Vagina (tissue), 2 donors: ENCODE results near the gene CIAO3. TPM values are rescaled to one million over a fixed set of nuclear protein-coding genes. Genes with fewer than 3 reads are reported as not detected.

Source experiments
- DNase-seq, 2 donors: peaks; one replicate each; pipeline ENCODE4 v3.0.0-alpha.2; 2017; ENCODE audit errors: extremely low spot score in 2 of 2
- H3K27ac ChIP-seq: fragments of 200-600 bp; sonication (generic); one replicate; pipeline ENCODE4 v1.5.1; 2019
- H3K27me3 ChIP-seq: fragments of 200-600 bp; sonication (generic); one replicate; pipeline ENCODE4 v1.5.1; 2019
- H3K36me3 ChIP-seq, 2 donors: fragments of 200-600 bp; sonication (generic); one replicate each; pipeline ENCODE4 v1.5.1; 2017 to 2019
- H3K4me1 ChIP-seq: fragments of 200-600 bp; sonication (generic); one replicate; pipeline ENCODE4 v1.5.1; 2019
- H3K4me3 ChIP-seq, 2 donors: fragments of 200-600 bp; sonication (generic); 1 replicate in 1 of 2; 2 replicates in 1 of 2; pipeline ENCODE4 v1.5.1; 2016 to 2019
- H3K9me3 ChIP-seq: fragments of 200-600 bp; sonication (generic); one replicate; pipeline ENCODE4 v1.5.1; 2019
- POLR2A ChIP-seq, 2 donors: fragments of 450-650 bp; IDR thresholded peaks; one replicate each; pipeline ENCODE4 v1.6.1; 2017; ENCODE audit warnings: antibody characterized with exemption in 2 of 2, mild to moderate bottlenecking in 2 of 2, moderate library complexity in 2 of 2
- POLR2AphosphoS5 ChIP-seq, 2 donors: sonication (generic); formaldehyde crosslinking; IDR thresholded peaks; one replicate each; pipeline ENCODE4 v1.9.0; 2017; ENCODE audit warnings: antibody characterized with exemption in 2 of 2, mild to moderate bottlenecking in 2 of 2, low read depth in 1 of 2; ENCODE audit not compliant: insufficient read depth in 1 of 2
- intact Hi-C: fragments of 100-400 bp; cut with DNase I; formaldehyde crosslinking; loops from one replicate; pipeline ENCODE4 v1.15.1; 2023
- total RNA-seq: library from RNA; depleted of rRNA; stranded (reverse); fragments of >200 nt; gene quantifications from one replicate; pipeline ENCODE4 v1.2.3, GENCODE V29; 2016
- TF ChIP-seq, protein P1 (sequence below), 3 experiments: fragments of 450-650 bp in 2 of 3; fragments of 200-600 bp in 1 of 3; sonication (generic) in 1 of 3; IDR thresholded peaks; one replicate each; pipeline ENCODE4 v1.5.1; 2017 to 2019; ENCODE audit warnings: antibody characterized with exemption in 3 of 3, mild to moderate bottlenecking in 2 of 3, moderate library complexity in 2 of 3

The CIAO3 gene
- total RNA-seq, 1 donor from 2014 or later = 32.7 TPM

DNA sequence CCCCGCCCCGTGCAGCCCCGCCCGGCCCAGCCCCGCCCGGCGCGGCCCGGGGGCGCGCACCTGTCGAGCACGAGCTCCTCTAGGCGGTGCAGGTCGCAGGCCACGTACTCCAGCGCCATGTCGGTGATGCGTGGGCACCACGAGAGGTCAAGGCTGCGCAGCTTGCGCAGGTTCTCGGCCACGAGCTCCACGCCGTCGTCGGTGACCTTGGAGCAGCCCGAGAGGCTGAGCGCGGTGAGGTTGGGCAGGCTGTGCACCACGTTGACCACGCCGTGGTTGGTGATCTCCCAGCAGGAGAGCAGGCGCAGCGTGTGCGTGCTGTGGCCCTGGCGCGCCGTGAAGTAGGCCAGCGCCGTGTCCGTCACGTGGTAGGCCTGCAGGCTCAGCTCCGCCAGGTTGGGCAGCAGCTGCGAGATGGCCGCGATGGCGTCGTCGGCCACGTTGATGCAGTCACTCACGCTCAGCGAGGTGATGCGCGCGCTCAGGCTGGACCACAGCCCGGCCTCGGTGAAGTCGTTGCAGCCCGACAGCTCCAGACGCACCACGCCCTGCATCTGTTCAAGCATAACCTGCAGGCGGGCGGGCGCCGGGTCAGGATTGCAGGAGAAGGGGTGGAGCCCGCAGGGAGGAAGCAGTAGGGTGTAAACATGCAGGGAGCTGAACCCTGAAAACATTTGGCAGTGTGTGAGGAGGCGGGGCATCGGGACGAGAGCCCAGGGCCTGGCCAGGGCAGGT is 45.3 kb downstream of the CIAO3 start:
- H3K27ac ChIP-seq = no peak overlapping the region
- intact Hi-C loops = no loop called here
- peak overlapping the region; percentile 38 for H3K4me3 ChIP-seq
- peaks cover 9% of the 10 kb centered on the region for H3K27me3 ChIP-seq
- peaks cover 41% of the 10 kb centered on the region for H3K4me1 ChIP-seq
- H3K36me3 ChIP-seq = no peaks in the 10 kb centered on the region
- no peak for DNase-seq
- TF ChIP-seq POLR2A (IDR thresholded peaks at IDR 0.05) (no peak), POLR2AphosphoS5 (IDR thresholded peaks at IDR 0.05; ENCODE audit: insufficient read depth in 1 of 2, low read depth in 1 of 2) (peak; percentile 24 to 53)
- H3K9me3 ChIP-seq = no peaks in the 10 kb centered on the region

DNA sequence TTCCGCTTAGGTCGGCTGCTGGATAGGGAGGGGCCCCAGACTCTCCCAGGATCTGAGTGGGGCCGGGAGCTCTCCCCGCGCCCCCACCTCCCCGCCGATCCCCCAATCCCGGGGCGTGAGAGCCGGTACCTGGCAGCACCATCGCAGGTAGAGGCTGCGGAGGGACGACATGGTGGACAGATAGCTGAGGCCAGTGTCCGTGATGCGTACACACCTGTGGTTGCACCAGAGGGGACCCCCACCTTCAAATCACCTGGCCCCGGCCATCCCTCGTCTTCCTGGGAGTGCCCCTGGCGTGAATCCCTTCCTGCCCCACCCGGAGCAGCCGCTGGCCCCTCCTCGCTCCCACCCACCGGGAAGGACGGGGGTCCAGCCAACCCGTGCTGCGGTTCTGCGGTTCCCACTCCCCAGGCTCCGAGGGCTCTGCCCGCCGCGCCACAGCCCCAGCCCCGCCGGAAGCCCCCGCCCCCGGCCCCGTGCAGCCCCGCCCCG is 45.9 kb downstream of the CIAO3 start:
- Histone ChIP-seq H3K4me3 (peak overlapping the region; percentile 38 to 40), H3K4me1 (peaks cover 44% of the 10 kb centered on the region), H3K27ac (no peak overlapping the region), H3K36me3 (no peaks in the 10 kb centered on the region), H3K9me3 (no peaks in the 10 kb centered on the region), H3K27me3 (peaks cover 9% of the 10 kb centered on the region)
- intact Hi-C loops = no loop called here
- TF ChIP-seq, protein P1, sequence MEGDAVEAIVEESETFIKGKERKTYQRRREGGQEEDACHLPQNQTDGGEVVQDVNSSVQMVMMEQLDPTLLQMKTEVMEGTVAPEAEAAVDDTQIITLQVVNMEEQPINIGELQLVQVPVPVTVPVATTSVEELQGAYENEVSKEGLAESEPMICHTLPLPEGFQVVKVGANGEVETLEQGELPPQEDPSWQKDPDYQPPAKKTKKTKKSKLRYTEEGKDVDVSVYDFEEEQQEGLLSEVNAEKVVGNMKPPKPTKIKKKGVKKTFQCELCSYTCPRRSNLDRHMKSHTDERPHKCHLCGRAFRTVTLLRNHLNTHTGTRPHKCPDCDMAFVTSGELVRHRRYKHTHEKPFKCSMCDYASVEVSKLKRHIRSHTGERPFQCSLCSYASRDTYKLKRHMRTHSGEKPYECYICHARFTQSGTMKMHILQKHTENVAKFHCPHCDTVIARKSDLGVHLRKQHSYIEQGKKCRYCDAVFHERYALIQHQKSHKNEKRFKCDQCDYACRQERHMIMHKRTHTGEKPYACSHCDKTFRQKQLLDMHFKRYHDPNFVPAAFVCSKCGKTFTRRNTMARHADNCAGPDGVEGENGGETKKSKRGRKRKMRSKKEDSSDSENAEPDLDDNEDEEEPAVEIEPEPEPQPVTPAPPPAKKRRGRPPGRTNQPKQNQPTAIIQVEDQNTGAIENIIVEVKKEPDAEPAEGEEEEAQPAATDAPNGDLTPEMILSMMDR (IDR thresholded peaks at IDR 0.05) = no peak
- TF ChIP-seq POLR2A (IDR thresholded peaks at IDR 0.05) (no peak), POLR2AphosphoS5 (IDR thresholded peaks at IDR 0.05; ENCODE audit: insufficient read depth in 1 of 2, low read depth in 1 of 2) (no peak)
- DNase-seq = no peak

DNA sequence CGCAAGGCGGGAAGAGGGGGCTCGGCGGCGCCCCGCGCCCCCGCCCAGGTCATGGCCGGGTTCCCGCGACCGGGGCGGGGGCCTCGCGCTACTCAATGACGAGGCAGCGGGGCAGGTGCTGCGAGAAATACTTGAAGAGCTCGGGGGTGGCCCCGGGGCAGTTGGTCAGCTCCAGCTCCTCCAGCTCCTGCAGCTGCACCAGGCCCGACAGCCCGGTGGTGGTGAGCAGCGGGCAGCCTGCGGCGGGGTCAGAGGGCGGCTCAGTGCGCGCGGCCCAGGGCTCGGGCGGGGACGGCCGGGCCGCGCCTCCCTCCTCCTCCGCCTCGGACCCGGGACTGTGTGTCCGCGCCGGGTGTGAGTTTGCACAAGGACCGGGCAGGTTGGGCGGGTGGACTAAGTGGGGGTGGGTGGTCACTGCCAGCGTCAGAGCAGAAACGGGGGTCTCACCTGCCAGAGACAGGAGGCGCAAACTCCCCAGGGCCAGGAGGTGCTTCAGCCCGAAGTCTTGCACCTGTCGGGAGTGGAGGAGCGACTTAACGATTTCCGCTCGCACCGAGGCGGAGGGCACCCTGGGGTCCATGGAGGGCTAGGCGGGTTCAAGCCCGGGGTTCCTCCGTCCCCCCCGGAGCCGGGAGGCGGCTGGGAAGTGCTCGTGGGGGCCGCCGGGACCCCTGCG is 46.5 kb downstream of the CIAO3 start:
- H3K27me3 ChIP-seq = peaks cover 9% of the 10 kb centered on the region
- DNase-seq = no peak
- H3K9me3 ChIP-seq = no peaks in the 10 kb centered on the region
- H3K4me3 ChIP-seq = peak overlapping the region; percentile 38 to 40
- intact Hi-C loops = no loop called here
- H3K4me1 ChIP-seq = peaks cover 50% of the 10 kb centered on the region
- no peaks in the 10 kb centered on the region for H3K36me3 ChIP-seq
- H3K27ac ChIP-seq = no peak overlapping the region
- no peak for TF ChIP-seq POLR2A (IDR thresholded peaks at IDR 0.05)
- TF ChIP-seq, protein P1 (IDR thresholded peaks at IDR 0.05) = no peak
- TF ChIP-seq POLR2AphosphoS5 (IDR thresholded peaks at IDR 0.05; ENCODE audit: insufficient read depth in 1 of 2, low read depth in 1 of 2) = no peak

DNA sequence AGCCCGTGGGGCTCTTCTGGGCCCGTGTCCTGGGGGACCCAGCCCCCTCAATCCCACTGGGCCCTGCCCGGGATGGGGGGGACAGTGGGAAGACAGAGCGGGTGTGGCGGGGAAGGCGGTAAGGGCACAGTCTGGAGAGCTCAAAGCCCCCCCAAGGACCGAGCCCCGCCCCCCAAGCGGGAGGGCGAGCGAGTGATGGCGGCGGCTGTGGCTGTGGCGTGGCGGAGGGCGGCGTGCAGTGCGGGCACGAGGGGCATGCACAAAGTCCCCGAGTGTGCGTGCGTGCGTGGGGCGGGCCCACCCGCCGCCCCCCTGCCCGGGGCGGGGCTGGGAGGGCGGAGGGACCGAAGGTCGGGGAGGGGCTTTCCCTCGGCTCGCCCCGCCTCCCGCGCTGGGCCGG is 47.0 kb downstream of the CIAO3 start:
- no peaks in the 10 kb centered on the region for H3K36me3 ChIP-seq
- DNase-seq = no peak
- H3K4me1 ChIP-seq = peaks cover 56% of the 10 kb centered on the region
- H3K27me3 ChIP-seq = peaks cover 9% of the 10 kb centered on the region
- no peak overlapping the region for H3K27ac ChIP-seq
- no peak for TF ChIP-seq POLR2AphosphoS5 (IDR thresholded peaks at IDR 0.05; ENCODE audit: insufficient read depth in 1 of 2, low read depth in 1 of 2)
- TF ChIP-seq POLR2A (IDR thresholded peaks at IDR 0.05) = no peak
- TF ChIP-seq, protein P1 (IDR thresholded peaks at IDR 0.05) = no peak
- intact Hi-C loops = no loop called here
- H3K9me3 ChIP-seq = no peaks in the 10 kb centered on the region
- H3K4me3 ChIP-seq = peak overlapping the region; percentile 7 to 38

DNA sequence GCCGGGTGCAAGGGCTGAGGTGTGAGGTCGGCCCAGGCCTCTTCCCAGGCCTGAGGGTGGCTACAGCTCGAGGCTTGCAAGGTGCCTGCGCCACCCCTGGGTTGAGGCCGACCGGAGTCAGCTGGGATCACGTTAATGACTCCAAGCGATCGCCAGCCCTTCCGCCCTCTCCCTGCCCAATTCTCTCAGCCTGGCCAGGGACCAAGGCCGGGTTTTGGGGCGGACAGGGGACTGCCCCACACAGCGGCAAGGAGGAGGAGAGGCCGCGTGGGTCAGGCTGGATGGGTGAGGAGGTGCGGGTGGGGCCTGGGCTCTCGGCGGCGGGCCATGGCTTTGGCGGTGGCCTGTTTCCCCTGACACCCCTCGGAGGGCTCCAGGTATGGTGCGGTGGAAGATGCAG is 47.4 kb downstream of the CIAO3 start:
- intact Hi-C loops = no loop called here
- Histone ChIP-seq H3K36me3 (no peaks in the 10 kb centered on the region), H3K27ac (no peak overlapping the region), H3K9me3 (no peaks in the 10 kb centered on the region), H3K4me1 (peaks cover 59% of the 10 kb centered on the region), H3K27me3 (peaks cover 9% of the 10 kb centered on the region), H3K4me3 (no peak overlapping the region)
- DNase-seq = no peak
- TF ChIP-seq, protein P1 (IDR thresholded peaks at IDR 0.05) = no peak
- TF ChIP-seq POLR2A (IDR thresholded peaks at IDR 0.05) (no peak), POLR2AphosphoS5 (IDR thresholded peaks at IDR 0.05; ENCODE audit: insufficient read depth in 1 of 2, low read depth in 1 of 2) (no peak)
